Thymus (tissue), 14 donors: ENCODE data around the gene IGIP. TPM values are rescaled to one million over a fixed set of nuclear protein-coding genes. Genes with fewer than 3 reads are reported as not detected.

Experiments
- DNase-seq, 9 donors: peaks; one replicate each; pipeline ENCODE4 v3.0.0-alpha.2; 2013; ENCODE audit warnings: low spot score in 9 of 9, low read depth in 6 of 9, missing footprints in 1 of 9
- H3K27ac ChIP-seq, 2 donors: one replicate each; pipeline ENCODE4 v1.5.1; 2013; ENCODE audit warnings: control low read depth in 1 of 2, low read depth in 1 of 2, low read length in 1 of 2, mild to moderate bottlenecking in 1 of 2, moderate library complexity in 1 of 2
- H3K27me3 ChIP-seq, 2 donors: one replicate each; pipeline ENCODE4 v1.5.1; 2013; ENCODE audit warnings: low read length in 1 of 2; ENCODE audit not compliant: control insufficient read depth in 2 of 2, insufficient read depth in 1 of 2
- H3K36me3 ChIP-seq, 2 donors: one replicate each; pipeline ENCODE4 v1.5.1; 2013; ENCODE audit warnings: low read length in 1 of 2, mild to moderate bottlenecking in 1 of 2, moderate library complexity in 1 of 2; ENCODE audit not compliant: control insufficient read depth in 2 of 2, insufficient read depth in 2 of 2
- H3K4me1 ChIP-seq, 2 donors: one replicate each; pipeline ENCODE4 v1.5.1; 2013; ENCODE audit warnings: low read length in 2 of 2; ENCODE audit not compliant: control insufficient read depth in 2 of 2, insufficient read depth in 2 of 2
- H3K4me3 ChIP-seq, 2 donors: one replicate each; pipeline ENCODE4 v1.5.1; 2013; ENCODE audit warnings: low read length in 2 of 2, control low read depth in 1 of 2, mild to moderate bottlenecking in 1 of 2
- H3K9me3 ChIP-seq, 2 donors: one replicate each; pipeline ENCODE4 v1.5.1; 2013; ENCODE audit warnings: low read length in 1 of 2, mild to moderate bottlenecking in 1 of 2; ENCODE audit not compliant: control insufficient read depth in 2 of 2, insufficient read depth in 1 of 2
- WGBS: extraction: QIAGEN DNeasy Blood & Tissue Kit; methylation state at CpG from one replicate; pipeline ENCODE4 v1.1.7; 2013; 5-methylcytosine and 5-hydroxymethylcytosine counted together
- long read RNA-seq, 10 donors: transcript quantifications; one replicate each; lab custom pipeline, GENCODE V29; 2026
- polyA plus RNA-seq: library from polyadenylated mRNA; stranded (reverse); fragments of 200-250 nt; gene quantifications from one replicate; pipeline ENCODE4 v1.2.3, GENCODE V29; 2013
- total RNA-seq: library from RNA; stranded (reverse); fragments of 120-200 nt; gene quantifications from one replicate; pipeline ENCODE4 v1.2.4, GENCODE V29; 2013
- donor health status: healthy.

Gene IGIP
- total RNA-seq = 1.5 TPM
- polyA plus RNA-seq = 9.2 TPM
- long read RNA-seq, donor 1 = 0 reads
- long read RNA-seq, donor 2 = 0 reads
- long read RNA-seq, donor 3, transcript IGIP-201 (1 exons, 3,458 nt) = major isoform, 5 of 5 reads
- long read RNA-seq, donor 3, partial matches to known transcripts = 0 of 5 reads
- long read RNA-seq, donor 3, other reads (novel, unspliced or antisense) = 0 of 5 reads
- long read RNA-seq, donor 4, partial matches to known transcripts = 0 of 1 reads
- long read RNA-seq, donor 4, other reads (novel, unspliced or antisense) = 0 of 1 reads
- long read RNA-seq, donor 5, partial matches to known transcripts = 0 of 2 reads
- long read RNA-seq, donor 5, other reads (novel, unspliced or antisense) = 0 of 2 reads
- long read RNA-seq, donor 6, partial matches to known transcripts = 0 of 2 reads
- long read RNA-seq, donor 6, other reads (novel, unspliced or antisense) = 0 of 2 reads
- long read RNA-seq, donor 7, partial matches to known transcripts = 0 of 4 reads
- long read RNA-seq, donor 7, other reads (novel, unspliced or antisense) = 0 of 4 reads
- long read RNA-seq, donor 8 = 0 reads
- long read RNA-seq, donor 9, partial matches to known transcripts = 0 of 2 reads
- long read RNA-seq, donor 9, other reads (novel, unspliced or antisense) = 0 of 2 reads
- long read RNA-seq, donor 10, partial matches to known transcripts = 0 of 4 reads
- long read RNA-seq, donor 10, other reads (novel, unspliced or antisense) = 0 of 4 reads

GRCh38 chr5:140125637-140126036, at the start of gene IGIP:
Gene IGIP (plus strand): TSS chr5:140125937. CDS start chr5:140128477, 2,540 bp downstream.
- 98% methylated on average over 4 of the region's 4 CpGs for WGBS
- Histone ChIP-seq H3K9me3 (no peaks in the 10 kb centered on the region), H3K4me3 (no peak within 1 kb of the TSS), H3K27ac (no peak within 1 kb of the TSS), H3K4me1 (no peaks in the 10 kb centered on the region), H3K36me3 (no peaks in the 10 kb centered on the region), H3K27me3 (no peaks in the 10 kb centered on the region)
- DNase-seq = no peak

GRCh38 chr5:140076142-140076541, 49.6 kb upstream of the IGIP start:
- 96% methylated on average over 1 of the region's 1 CpG for WGBS
- no peak for DNase-seq
- no peaks in the 10 kb centered on the region for H3K9me3 ChIP-seq

DNA sequence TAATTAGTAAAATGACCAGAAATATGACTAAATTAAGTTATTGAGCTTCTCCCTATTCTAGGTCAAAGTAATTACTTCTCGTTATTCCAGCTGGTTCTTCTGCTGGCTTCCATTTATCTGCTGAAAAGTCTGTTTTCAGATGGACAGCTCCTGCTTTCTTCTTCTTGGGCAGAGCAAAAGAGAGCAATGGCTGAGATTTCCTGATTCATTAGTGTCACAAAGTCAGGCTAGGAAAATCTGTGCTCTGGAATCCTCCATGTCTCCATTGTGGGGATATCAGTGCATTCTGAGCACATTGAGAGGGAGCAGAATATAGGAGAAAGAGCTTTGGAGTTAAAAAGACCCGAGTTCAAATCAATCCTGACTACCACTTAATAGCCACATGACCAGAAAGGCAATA, 48.9 kb upstream of the IGIP start:
- 79% methylated on average over 2 of the region's 2 CpGs for WGBS
- H3K27me3 ChIP-seq = peaks cover 0 to 18% of the 10 kb centered on the region in 2 donors

More at GRCh38 chr5:140076142-140076541, 49.6 kb upstream of the IGIP start:
- H3K36me3 ChIP-seq = no peaks in the 10 kb centered on the region
- no peak overlapping the region for H3K27ac ChIP-seq
- no peak overlapping the region for H3K4me3 ChIP-seq
- H3K27me3 ChIP-seq = peaks cover 0 to 14% of the 10 kb centered on the region in 2 donors
- no peaks in the 10 kb centered on the region for H3K4me1 ChIP-seq

DNA sequence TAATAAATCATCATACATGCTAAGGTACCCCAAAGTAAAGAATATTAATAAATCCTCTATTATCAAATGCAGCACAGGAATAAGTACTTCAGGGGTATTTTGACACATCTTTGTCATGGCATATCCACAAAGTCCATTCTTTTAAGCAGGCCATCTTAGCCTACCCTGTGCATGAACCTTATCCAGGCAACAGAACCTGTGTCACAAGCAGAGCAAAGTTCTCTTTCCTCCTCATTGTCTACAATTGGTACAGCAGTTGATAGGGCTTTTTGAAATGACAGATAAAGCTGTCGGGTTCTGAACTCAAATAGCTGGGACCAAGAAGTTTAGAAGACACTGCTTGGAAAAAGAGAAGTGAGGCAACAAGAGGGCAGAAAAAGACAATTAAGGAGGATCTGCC, 42.6 kb upstream of the IGIP start:
- Histone ChIP-seq H3K27ac (no peak overlapping the region), H3K27me3 (peaks cover 0 to 38% of the 10 kb centered on the region in 2 donors), H3K4me3 (no peak overlapping the region), H3K36me3 (no peaks in the 10 kb centered on the region), H3K9me3 (no peaks in the 10 kb centered on the region), H3K4me1 (no peaks in the 10 kb centered on the region)
- WGBS = 84% methylated on average over 1 of the region's 1 CpG
- no peak for DNase-seq

More for the DNA sequence above, 48.9 kb upstream of the IGIP start:
- Histone ChIP-seq H3K36me3 (no peaks in the 10 kb centered on the region), H3K4me1 (no peaks in the 10 kb centered on the region), H3K4me3 (no peak overlapping the region), H3K27ac (no peak overlapping the region), H3K9me3 (no peaks in the 10 kb centered on the region)
- no peak for DNase-seq

- H3K27me3 ChIP-seq = peaks cover 0 to 38% of the 10 kb centered on the region in 2 donors
- no peak for DNase-seq
- H3K4me3 ChIP-seq = no peak overlapping the region
- no peaks in the 10 kb centered on the region for H3K4me1 ChIP-seq
- H3K27ac ChIP-seq = no peak overlapping the region
- WGBS = 90% methylated on average over 1 of the region's 1 CpG
- no peaks in the 10 kb centered on the region for H3K9me3 ChIP-seq
- no peaks in the 10 kb centered on the region for H3K36me3 ChIP-seq
Measured at GRCh38 chr5:140083650-140084049, 42.1 kb upstream of the IGIP start.

GRCh38 chr5:140084541-140084940, 41.2 kb upstream of the IGIP start:
- Histone ChIP-seq H3K4me3 (no peak overlapping the region), H3K36me3 (no peaks in the 10 kb centered on the region), H3K27me3 (peaks cover 0 to 35% of the 10 kb centered on the region in 2 donors), H3K9me3 (no peaks in the 10 kb centered on the region), H3K27ac (no peak overlapping the region), H3K4me1 (no peaks in the 10 kb centered on the region)
- 62% methylated on average over 4 of the region's 4 CpGs for WGBS
- DNase-seq = no peak

- no peaks in the 10 kb centered on the region for H3K9me3 ChIP-seq
- peaks cover 0 to 11% of the 10 kb centered on the region in 2 donors for H3K27me3 ChIP-seq
- H3K4me3 ChIP-seq = no peak overlapping the region
- no peak overlapping the region for H3K27ac ChIP-seq
- DNase-seq = no peak
- 96% methylated on average over 1 of the region's 1 CpG for WGBS
- no peaks in the 10 kb centered on the region for H3K36me3 ChIP-seq
- H3K4me1 ChIP-seq = no peaks in the 10 kb centered on the region
Measured at GRCh38 chr5:140090251-140090650, 35.5 kb upstream of the IGIP start.

GRCh38 chr5:140093179-140093578, 32.6 kb upstream of the IGIP start:
- Histone ChIP-seq H3K9me3 (no peaks in the 10 kb centered on the region), H3K27me3 (peaks cover 0 to 7% of the 10 kb centered on the region in 2 donors), H3K4me3 (no peak overlapping the region), H3K4me1 (no peaks in the 10 kb centered on the region), H3K27ac (no peak overlapping the region), H3K36me3 (no peaks in the 10 kb centered on the region)
- DNase-seq = no peak
- WGBS = 82% methylated on average over 1 of the region's 1 CpG

- no peaks in the 10 kb centered on the region for H3K36me3 ChIP-seq
- no peak for DNase-seq
- H3K27me3 ChIP-seq = peaks cover 0 to 7% of the 10 kb centered on the region in 2 donors
Measured at GRCh38 chr5:140093866-140094265, 31.9 kb upstream of the IGIP start.

More at GRCh38 chr5:140093866-140094265, 31.9 kb upstream of the IGIP start:
- 83% methylated on average over 1 of the region's 1 CpG for WGBS
- no peaks in the 10 kb centered on the region for H3K9me3 ChIP-seq
- H3K4me1 ChIP-seq = no peaks in the 10 kb centered on the region
- H3K4me3 ChIP-seq = no peak overlapping the region
- no peak overlapping the region for H3K27ac ChIP-seq
